HG03558 (cell line): ENCODE results near the gene PRKACA.
"Not testable (repeated sequence)": the region's sequence is repeated elsewhere in the genome, so short reads cannot be mapped to it uniquely, and the experiment has no call there.

Experiments used
- ATAC-seq: cut with Tn5 transposase; IDR thresholded peaks from one replicate; pipeline ENCODE4 v1.9.1; 2021; ENCODE audit warnings: moderate number of reproducible peaks; ENCODE audit not compliant: unreplicated experiment; ENCODE audit errors: extremely low read depth

Gene PRKACA

DNA sequence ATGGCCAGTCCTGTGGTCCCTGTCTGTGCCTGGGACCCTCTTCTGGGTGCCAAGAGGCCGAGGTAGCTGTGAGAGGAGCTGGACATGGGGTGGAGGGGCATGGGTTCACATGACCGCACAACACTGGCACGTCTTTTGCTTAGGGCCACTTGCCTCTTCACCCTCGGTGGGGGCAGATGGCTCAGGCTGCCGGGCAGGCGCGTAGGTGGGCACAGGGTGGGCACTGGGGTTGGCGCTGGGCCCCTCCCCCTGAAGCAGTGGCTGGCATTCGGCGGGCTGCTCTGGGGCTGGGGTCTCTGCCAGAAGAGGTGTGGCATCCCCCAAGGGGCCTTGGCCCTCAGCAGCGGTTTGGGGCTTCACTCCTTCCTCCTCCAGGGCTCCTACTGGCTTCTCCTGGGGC is 64.1 kb downstream of the PRKACA start:
- no peak for ATAC-seq

DNA sequence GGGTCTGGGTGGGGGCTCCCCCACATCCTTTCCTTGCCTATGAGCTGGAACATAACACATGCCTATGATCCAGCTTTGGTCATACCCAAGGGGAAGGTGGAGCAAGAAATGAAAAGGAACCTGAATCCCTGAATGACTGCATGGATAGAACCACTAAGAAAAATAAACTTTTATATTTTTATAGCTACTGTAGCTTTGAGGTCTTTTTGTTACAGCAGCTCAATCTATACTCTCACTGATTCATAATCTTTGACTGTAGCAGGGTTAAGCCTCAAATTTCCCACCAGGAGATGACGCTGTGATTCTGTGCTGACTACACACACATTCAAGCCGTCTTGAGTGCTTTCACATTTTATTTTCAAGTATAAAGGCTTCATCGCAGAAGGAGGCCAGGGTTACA is 64.5 kb downstream of the PRKACA start:
- no peak for ATAC-seq

DNA sequence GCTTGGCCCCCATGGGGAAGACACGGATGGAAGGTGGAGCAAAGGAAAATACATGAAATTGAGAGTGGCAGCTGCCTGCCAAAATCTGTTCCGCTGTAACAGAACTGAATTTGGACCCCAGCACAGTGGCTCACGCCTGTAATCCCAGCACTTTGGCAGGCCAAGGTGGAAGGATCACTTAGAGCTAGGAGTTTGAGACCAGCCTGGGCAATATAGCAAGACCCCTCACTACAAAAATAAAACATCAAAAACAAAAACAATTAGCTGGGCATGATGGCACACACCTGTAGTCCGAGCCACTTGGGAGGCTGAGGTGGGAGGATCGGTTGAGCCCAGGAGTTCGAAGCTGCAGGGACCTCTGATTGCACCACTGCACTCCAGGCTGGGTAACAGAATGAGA is 65.1 kb downstream of the PRKACA start:
- ATAC-seq: no peak

DNA sequence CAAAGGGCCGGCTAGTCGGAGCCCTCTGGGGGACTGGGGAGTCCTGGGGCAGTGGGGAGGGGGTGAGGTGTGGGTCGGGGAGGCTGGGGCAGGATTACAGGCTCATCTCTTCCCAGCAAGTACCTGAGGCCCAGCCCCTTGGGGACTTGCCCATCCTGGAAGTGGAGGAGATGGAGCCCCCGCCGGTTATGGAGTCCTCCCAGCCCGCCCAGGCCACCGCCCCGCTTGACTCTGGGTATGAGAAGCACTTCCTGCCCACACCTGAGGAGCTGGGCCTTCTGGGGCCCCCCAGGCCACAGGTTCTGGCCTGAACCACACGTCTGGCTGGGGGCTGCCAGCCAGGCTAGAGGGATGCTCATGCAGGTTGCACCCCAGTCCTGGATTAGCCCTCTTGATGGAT is 65.6 kb downstream of the PRKACA start:
- ATAC-seq: no peak

DNA sequence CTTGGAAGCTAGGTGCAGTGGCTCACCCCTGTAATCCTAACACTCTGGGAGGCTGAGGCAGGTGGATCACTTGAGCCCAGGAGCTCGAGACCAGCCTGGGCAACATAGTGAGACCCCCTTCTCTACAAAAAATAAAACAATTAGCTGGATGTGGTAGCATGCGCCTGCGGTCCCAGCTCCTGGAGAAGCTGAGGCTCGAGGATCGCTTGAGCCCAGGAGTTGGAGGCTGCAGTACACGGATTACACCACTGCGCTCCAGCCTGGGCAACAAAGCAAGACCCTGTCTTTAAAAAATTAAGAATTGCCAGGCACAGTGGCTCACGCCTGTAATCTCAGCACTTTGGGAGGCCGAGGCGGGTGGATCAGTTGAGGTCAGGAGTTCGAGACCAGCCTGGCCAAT is 66.6 kb downstream of the PRKACA start:
- not testable (repeated sequence) for ATAC-seq

DNA sequence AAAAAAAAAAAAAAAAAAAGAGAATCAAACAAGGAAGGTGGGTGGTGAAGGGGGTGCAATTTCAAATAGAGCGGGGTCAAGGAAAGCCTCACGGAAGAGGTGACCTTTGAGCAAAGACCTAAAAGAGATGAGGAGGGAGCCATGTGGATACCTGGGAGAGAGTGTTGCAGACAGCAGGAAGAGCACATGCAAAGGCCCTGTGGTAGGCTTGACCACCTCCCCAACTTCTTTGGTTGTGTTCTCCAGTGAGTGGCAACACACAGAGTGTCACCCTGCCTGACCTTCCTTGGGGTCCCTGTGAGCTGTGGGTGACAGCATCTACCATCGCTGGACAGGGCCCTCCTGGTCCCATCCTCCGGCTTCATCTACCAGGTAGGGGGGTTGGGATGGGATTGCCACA is 67.0 kb downstream of the PRKACA start:
- ATAC-seq: no peak

DNA sequence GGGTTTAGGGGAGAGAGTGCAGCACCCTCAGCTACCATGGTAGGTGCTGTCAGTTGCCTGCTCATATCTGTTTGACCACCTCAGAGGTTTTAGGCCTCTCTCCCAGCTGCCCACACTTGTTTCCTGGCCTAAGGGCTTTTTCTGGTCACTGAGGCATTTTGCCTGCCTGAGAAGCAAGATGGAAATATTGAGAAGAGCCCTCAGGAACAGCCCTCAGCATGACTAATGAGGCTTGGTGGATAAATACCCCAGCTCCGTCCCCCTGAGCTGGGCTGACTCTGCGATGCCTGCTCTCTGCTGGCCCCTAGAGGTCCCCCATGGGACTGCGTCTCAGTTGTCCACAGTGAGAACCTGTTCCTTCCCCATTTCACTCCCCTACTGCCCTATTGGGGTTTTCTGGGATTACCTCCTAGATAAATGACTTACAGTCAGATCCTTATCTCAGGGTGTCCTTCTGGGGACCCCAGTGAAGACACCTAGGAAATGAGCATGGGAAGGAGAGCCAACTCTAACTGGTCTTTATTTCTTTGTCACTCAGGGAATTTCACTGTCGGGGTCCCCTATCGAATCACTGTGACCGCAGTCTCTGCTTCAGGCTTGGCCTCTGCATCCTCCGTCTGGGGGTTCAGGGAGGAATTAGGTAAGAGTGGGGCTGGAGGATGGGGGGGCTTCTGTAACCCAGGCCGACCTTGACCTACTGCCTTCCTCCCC is 69.0 kb downstream of the PRKACA start:
- no peak for ATAC-seq

DNA sequence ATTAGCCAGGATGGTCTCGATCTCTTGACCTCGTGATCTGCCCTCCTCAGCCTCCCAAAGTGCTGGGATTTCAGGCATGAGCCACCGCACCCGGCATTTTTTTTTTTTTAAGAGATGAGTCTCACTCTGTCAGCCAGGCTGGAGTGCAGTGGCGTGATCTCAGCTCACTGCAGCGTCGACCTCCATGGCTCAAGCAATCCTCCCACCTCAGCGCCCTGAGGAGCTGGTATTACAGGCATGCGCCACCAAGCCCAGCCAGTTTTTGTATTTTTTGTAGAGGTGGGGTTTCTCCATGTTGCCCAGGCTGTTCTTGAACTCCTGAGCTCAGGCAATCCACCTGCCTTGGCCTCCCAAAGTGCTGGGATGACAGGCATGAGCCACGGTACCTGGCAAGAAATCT is 69.7 kb downstream of the PRKACA start:
- ATAC-seq: not testable (repeated sequence)

DNA sequence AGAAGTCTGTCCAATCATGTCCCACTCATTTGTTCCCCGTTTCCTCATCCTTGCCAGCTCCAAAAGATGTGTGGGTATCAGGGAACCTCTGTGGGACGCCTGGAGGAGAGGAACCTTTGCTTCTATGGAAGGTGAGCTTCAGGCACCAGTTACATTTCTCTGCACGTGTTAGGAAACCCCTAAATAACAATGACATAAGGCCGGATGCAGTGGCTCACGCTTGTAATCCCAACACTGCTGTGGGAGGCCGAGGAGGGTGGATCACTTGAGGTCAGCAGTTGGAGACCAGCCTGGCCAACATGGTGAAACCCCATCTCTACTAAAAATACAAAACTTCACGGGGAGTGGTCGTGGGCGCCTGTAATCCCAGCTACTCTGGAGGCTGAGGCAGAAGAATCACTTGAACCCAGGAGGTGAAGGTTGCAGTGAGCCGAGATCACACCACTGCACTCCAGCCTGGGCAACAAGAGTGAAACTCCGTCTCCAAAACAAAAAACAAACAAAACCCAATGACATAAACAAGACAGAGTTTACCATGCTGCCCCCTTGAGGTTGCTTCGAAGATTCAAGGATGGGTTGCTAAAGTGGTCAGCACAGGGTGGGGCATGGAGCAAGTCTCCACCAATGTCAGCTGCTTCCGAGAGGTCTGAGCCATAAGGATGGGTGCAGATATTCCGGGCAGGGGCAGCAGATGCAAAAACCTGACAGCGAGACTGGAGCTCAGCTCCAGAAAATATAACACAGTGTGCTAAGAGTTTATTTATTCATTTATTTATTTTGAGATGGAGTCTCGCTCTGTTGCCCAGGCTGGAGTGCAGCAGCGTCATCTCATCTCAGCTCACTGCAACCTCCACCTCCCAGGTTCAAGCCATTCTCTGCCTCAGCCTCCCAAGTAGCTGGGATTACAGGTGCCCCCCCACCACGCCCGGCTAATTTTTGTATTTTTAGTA is 74.6 kb downstream of the PRKACA start:
- not testable (repeated sequence) for ATAC-seq
